HG03039 (cell line): ENCODE measurements around the gene NUDT17.

Experiments
- ATAC-seq: cut with Tn5 transposase; IDR thresholded peaks from one replicate; pipeline ENCODE4 v1.9.1; 2021; ENCODE audit warnings: mild to moderate bottlenecking, moderate library complexity; ENCODE audit not compliant: unreplicated experiment

NUDT17 gene

GRCh38 chr1:145887631-145888030 lies 42.2 kb downstream of the NUDT17 start:
- ATAC-seq: no peak

- no peak for ATAC-seq
Observed at GRCh38 chr1:145889722-145890121, 44.3 kb downstream of the NUDT17 start.

GRCh38 chr1:145891143-145891542 lies 45.7 kb downstream of the NUDT17 start:
- no peak for ATAC-seq

- no peak for ATAC-seq
Observed at GRCh38 chr1:145891587-145892485, 46.4 kb downstream of the NUDT17 start.

GRCh38 chr1:145892486-145893087 lies 47.2 kb downstream of the NUDT17 start:
- no peak for ATAC-seq

- no peak for ATAC-seq
Observed at GRCh38 chr1:145893306-145894055, 48.1 kb downstream of the NUDT17 start.

GRCh38 chr1:145895471-145895870 lies 50.0 kb downstream of the NUDT17 start:
- ATAC-seq: no peak

GRCh38 chr1:145897969-145898368 lies 52.5 kb downstream of the NUDT17 start:
- no peak for ATAC-seq
